Breast epithelium (tissue), 4 donors: ENCODE results near the gene NINJ2. TPM values are rescaled to one million over a fixed set of nuclear protein-coding genes. Genes with fewer than 3 reads are reported as not detected.

Source experiments
- DNase-seq, 2 donors: peaks; one replicate each; pipeline ENCODE4 v3.0.0-alpha.2; 2019; ENCODE audit warnings: low spot score in 2 of 2
- H3K27ac ChIP-seq, 2 donors: fragments of 200-600 bp; sonication (generic) in 1 of 2; one replicate each; pipeline ENCODE4 v1.5.1; 2016 to 2019; ENCODE audit warnings: mild to moderate bottlenecking in 1 of 2
- H3K27me3 ChIP-seq, 2 donors: fragments of 200-600 bp; sonication (generic) in 1 of 2; one replicate each; pipeline versions ENCODE4 v1.5.1 to v1.6.0; 2017 to 2019; ENCODE audit warnings: control low read depth in 1 of 2, mild to moderate bottlenecking in 1 of 2
- H3K36me3 ChIP-seq: fragments of 200-600 bp; one replicate; pipeline ENCODE4 v1.5.1; 2019
- H3K4me1 ChIP-seq, 2 donors: fragments of 200-600 bp; sonication (generic); one replicate each; pipeline ENCODE4 v1.5.1; 2016 to 2019; ENCODE audit warnings: control low read depth in 1 of 2
- H3K4me3 ChIP-seq, 3 donors: fragments of 200-600 bp; sonication (generic); 1 replicate in 2 of 3; 2 replicates in 1 of 3; pipeline ENCODE4 v1.5.1; 2016 to 2019; ENCODE audit warnings: mild to moderate bottlenecking in 3 of 3, moderate library complexity in 2 of 3
- H3K9me3 ChIP-seq, 2 donors: fragments of 200-600 bp; sonication (generic) in 1 of 2; one replicate each; pipeline ENCODE4 v1.5.1; 2016 to 2019; ENCODE audit warnings: control low read depth in 1 of 2
- CTCF ChIP-seq, 3 donors: fragments of 450-650 bp; IDR thresholded peaks; one replicate each; pipeline ENCODE4 v1.5.1; 2016 to 2017; ENCODE audit warnings: antibody characterized with exemption in 3 of 3, mild to moderate bottlenecking in 3 of 3, moderate library complexity in 3 of 3
- POLR2A ChIP-seq: fragments of 450-650 bp; IDR thresholded peaks from one replicate; pipeline ENCODE4 v1.6.1; 2016; ENCODE audit warnings: antibody characterized with exemption, mild to moderate bottlenecking, moderate library complexity
- POLR2AphosphoS5 ChIP-seq, 3 donors: sonication (generic); formaldehyde crosslinking; IDR thresholded peaks; one replicate each; pipeline ENCODE4 v1.6.1; 2017; ENCODE audit warnings: antibody characterized with exemption in 3 of 3
- intact Hi-C: fragments of 100-400 bp; cut with DNase I; formaldehyde crosslinking; loops from one replicate; pipeline ENCODE4 v1.15.1; 2023; ENCODE audit warnings: low total_unique reads
- total RNA-seq, 3 donors: library from RNA; depleted of rRNA; stranded (reverse); fragments of >200 nt; gene quantifications; one replicate each; pipeline ENCODE4 v1.1.0, GENCODE V29; 2016

Gene NINJ2
- total RNA-seq, 3 donors from 2014 or later = 6.3 to 17.0 (median 6.9) TPM

GRCh38 chr12:575129-575502, 88.1 kb downstream of the NINJ2 start:
- Histone ChIP-seq H3K4me3 (no peak overlapping the region), H3K9me3 (no peaks in the 10 kb centered on the region), H3K36me3 (no peaks in the 10 kb centered on the region), H3K27ac (peak overlapping the region in 1 of 2 donors; percentile 68), H3K27me3 (no peaks in the 10 kb centered on the region), H3K4me1 (peaks cover 5 to 6% of the 10 kb centered on the region in 2 donors)
- TF ChIP-seq POLR2AphosphoS5 (IDR thresholded peaks at IDR 0.05) (no peak), POLR2A (no peak), CTCF (IDR thresholded peaks at IDR 0.05) (no peak)
- intact Hi-C loops = loop anchor here (10.0 kb wide), 1 partner anchor 180 kb away; the partner anchor contains the start of gene WNK1
- peak in 1 of 2 donors; percentile 49 for DNase-seq

GRCh38 chr12:574475-575128, 88.6 kb downstream of the NINJ2 start:
- peak overlapping the region in 1 of 2 donors; percentile 68 for H3K27ac ChIP-seq
- intact Hi-C loops = loop anchor here (5.0 to 10.0 kb wide), 2 partner anchors 180 to 238 kb away; partner anchors contain the start of gene WNK1
- peaks cover 5 to 6% of the 10 kb centered on the region in 2 donors for H3K4me1 ChIP-seq

GRCh38 chr12:573232-573631, 90.0 kb downstream of the NINJ2 start:
- Histone ChIP-seq H3K27ac (no peak overlapping the region), H3K4me3 (no peak overlapping the region), H3K4me1 (peaks cover 5 to 6% of the 10 kb centered on the region in 2 donors), H3K36me3 (no peaks in the 10 kb centered on the region), H3K27me3 (no peaks in the 10 kb centered on the region), H3K9me3 (no peaks in the 10 kb centered on the region)
- TF ChIP-seq CTCF (IDR thresholded peaks at IDR 0.05) (no peak), POLR2A (no peak), POLR2AphosphoS5 (IDR thresholded peaks at IDR 0.05) (no peak)
- peak in 1 of 2 donors; percentile 31 for DNase-seq
- intact Hi-C loops = loop anchor here (5.0 to 10.0 kb wide), 2 partner anchors 182 to 239 kb away; partner anchors contain the start of gene WNK1

More at GRCh38 chr12:574475-575128, 88.6 kb downstream of the NINJ2 start:
- Histone ChIP-seq H3K36me3 (no peaks in the 10 kb centered on the region), H3K27me3 (no peaks in the 10 kb centered on the region), H3K4me3 (no peak overlapping the region), H3K9me3 (no peaks in the 10 kb centered on the region)
- no peak for DNase-seq
- TF ChIP-seq POLR2A (no peak), POLR2AphosphoS5 (IDR thresholded peaks at IDR 0.05) (no peak), CTCF (IDR thresholded peaks at IDR 0.05) (no peak)

- H3K27me3 ChIP-seq = no peaks in the 10 kb centered on the region
- peak in 1 of 2 donors; percentile 25 for DNase-seq
- peaks cover 5 to 6% of the 10 kb centered on the region in 2 donors for H3K4me1 ChIP-seq
- H3K36me3 ChIP-seq = no peaks in the 10 kb centered on the region
- no peak overlapping the region for H3K4me3 ChIP-seq
- no peaks in the 10 kb centered on the region for H3K9me3 ChIP-seq
- H3K27ac ChIP-seq = peak overlapping the region; percentile 91 to 97
- intact Hi-C loops = loop anchor here (5.0 to 10.0 kb wide), 2 partner anchors 182 to 240 kb away; partner anchors contain the start of gene WNK1
- TF ChIP-seq POLR2A = no peak
- no peak for TF ChIP-seq CTCF (IDR thresholded peaks at IDR 0.05)
- TF ChIP-seq POLR2AphosphoS5 (IDR thresholded peaks at IDR 0.05) = no peak
Measured at GRCh38 chr12:572532-572899, 90.7 kb downstream of the NINJ2 start.

- Histone ChIP-seq H3K27ac (peak overlapping the region; percentile 91 to 97), H3K4me1 (peaks cover 5 to 6% of the 10 kb centered on the region in 2 donors), H3K27me3 (no peaks in the 10 kb centered on the region), H3K36me3 (no peaks in the 10 kb centered on the region), H3K4me3 (no peak overlapping the region), H3K9me3 (no peaks in the 10 kb centered on the region)
- TF ChIP-seq POLR2A (no peak), POLR2AphosphoS5 (IDR thresholded peaks at IDR 0.05) (peak in 1 of 3 donors; percentile 7)
- intact Hi-C loops = loop anchor here (5.0 to 10.0 kb wide), 2 partner anchors 183 to 240 kb away; partner anchors contain the start of gene WNK1
- peak in 1 of 2 donors; percentile 48 for DNase-seq
Measured at GRCh38 chr12:571795-572531, 91.3 kb downstream of the NINJ2 start.
